Smooth muscle cell (in vitro differentiated cells): ENCODE measurements around the gene CFC1B. TPM values are rescaled to one million over a fixed set of nuclear protein-coding genes. Genes with fewer than 3 reads are reported as not detected.
"Not testable (repeated sequence)": the region's sequence is repeated elsewhere in the genome, so short reads cannot be mapped to it uniquely, and the experiment has no call there.

Source experiments
- DNase-seq: peaks from one replicate; lab custom pipeline; 2025; ENCODE audit not compliant: unreplicated experiment; lab: John Stamatoyannopoulos, UW
- H2AFZ ChIP-seq: fragments of 200-600 bp; sonication (generic); 2 replicates; pipeline ENCODE4 v1.6.0; 2016; ENCODE audit warnings: antibody characterized with exemption, low read depth, mild to moderate bottlenecking
- H3F3A ChIP-seq: fragments of 200-600 bp; sonication (generic); 2 replicates; pipeline ENCODE4 v1.6.0; 2017; ENCODE audit warnings: antibody characterized with exemption, low read depth
- H3K27ac ChIP-seq: fragments of 200-600 bp; sonication (generic); 2 replicates; pipeline ENCODE4 v1.5.1; 2016; ENCODE audit warnings: low read depth, mild to moderate bottlenecking
- H3K27me3 ChIP-seq: fragments of 200-600 bp; sonication (generic); 2 replicates; pipeline ENCODE4 v1.6.1; 2016; ENCODE audit warnings: low read depth, mild to moderate bottlenecking
- H3K36me3 ChIP-seq: fragments of 200-600 bp; sonication (generic); 2 replicates; pipeline ENCODE4 v1.5.1; 2016; ENCODE audit warnings: low read depth
- H3K4me1 ChIP-seq: fragments of 200-600 bp; sonication (generic); 2 replicates; pipeline ENCODE4 v1.5.1; 2016; ENCODE audit warnings: low read depth
- H3K4me2 ChIP-seq: fragments of 200-600 bp; sonication (generic); 2 replicates; pipeline ENCODE4 v1.6.0; 2016; ENCODE audit warnings: mild to moderate bottlenecking
- H3K4me3 ChIP-seq: fragments of 200-600 bp; sonication (generic); 2 replicates; pipeline ENCODE4 v1.5.1; 2016; ENCODE audit warnings: mild to moderate bottlenecking
- H3K79me2 ChIP-seq: fragments of 200-600 bp; sonication (generic); 2 replicates; pipeline ENCODE4 v1.6.0; 2016; ENCODE audit warnings: low read depth, mild to moderate bottlenecking
- H3K9ac ChIP-seq: fragments of 200-600 bp; sonication (generic); 2 replicates; pipeline ENCODE4 v1.6.0; 2016; ENCODE audit warnings: low read depth
- H3K9me3 ChIP-seq: fragments of 200-600 bp; sonication (generic); replicated peaks from 2 replicates; pipeline ENCODE4 v1.5.1; 2016; ENCODE audit warnings: low read depth
- H4K20me1 ChIP-seq: fragments of 200-600 bp; sonication (generic); 2 replicates; pipeline ENCODE4 v1.6.0; 2016; ENCODE audit warnings: low read depth
- WGBS: methylation state at CpG from one replicate; pipeline ENCODE4 v1.1.7; 2016; ENCODE audit warnings: low lambda C conversion rate; 5-methylcytosine and 5-hydroxymethylcytosine counted together
- polyA plus RNA-seq: library from polyadenylated mRNA; unstranded; fragments of >200 nt; fragmentation: Nextera tagmentation; extraction: Ambion mirVana; gene quantifications from 2 replicates; pipeline ENCODE4 v1.2.1, GENCODE V29; 2016
- total RNA-seq: library from RNA; depleted of rRNA; stranded (reverse); fragments of >200 nt; gene quantifications from 2 replicates; pipeline ENCODE4 v1.2.3, GENCODE V29; 2014

Gene CFC1B
- total and polyA plus RNA-seq, 2 experiments from 2014 or later, result not detected

DNA sequence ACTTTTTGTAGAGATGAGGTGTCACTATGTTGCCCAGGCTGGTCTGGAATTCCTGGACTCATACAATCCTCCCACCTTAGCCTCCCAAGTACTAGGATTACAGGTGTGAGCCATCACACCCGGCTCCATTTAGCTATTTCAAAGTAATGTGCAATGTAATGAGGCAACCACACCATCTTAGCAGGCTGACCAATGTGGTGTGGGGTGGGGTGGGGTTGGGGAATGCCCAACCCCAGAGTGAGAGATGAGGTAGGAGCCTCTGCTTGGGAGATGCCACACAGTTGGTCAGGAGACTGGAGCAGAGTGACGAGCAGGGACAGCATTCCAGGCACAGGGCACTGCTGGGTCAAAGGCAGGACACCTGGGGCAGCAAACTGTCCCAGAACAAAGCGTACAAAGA is 27.4 kb downstream of the CFC1B start:
- H3K4me3 ChIP-seq, H3K4me2 ChIP-seq, H3K79me2 ChIP-seq: not testable (repeated sequence)

GRCh38 chr2:130549475-130549874 is 28.5 kb downstream of the CFC1B start:
- not testable (repeated sequence) for H3K79me2 ChIP-seq, H3K4me2 ChIP-seq, H3K9me3 ChIP-seq, H3K4me1 ChIP-seq, H4K20me1 ChIP-seq, H3K36me3 ChIP-seq, H3K27me3 ChIP-seq, H3K27ac ChIP-seq, H2AFZ ChIP-seq, H3F3A ChIP-seq, H3K4me3 ChIP-seq, H3K9ac ChIP-seq, DNase-seq
- no CpG with 5 or more reads among the region's 27 CpGs for WGBS

More for the DNA sequence above, 27.4 kb downstream of the CFC1B start:
- H3K9ac ChIP-seq, H3F3A ChIP-seq, H3K9me3 ChIP-seq, H3K27ac ChIP-seq, H3K36me3 ChIP-seq, H3K4me1 ChIP-seq, H3K27me3 ChIP-seq, H2AFZ ChIP-seq, H4K20me1 ChIP-seq, DNase-seq: not testable (repeated sequence)
- WGBS, result no CpG with 5 or more reads among the region's 3 CpGs

DNA sequence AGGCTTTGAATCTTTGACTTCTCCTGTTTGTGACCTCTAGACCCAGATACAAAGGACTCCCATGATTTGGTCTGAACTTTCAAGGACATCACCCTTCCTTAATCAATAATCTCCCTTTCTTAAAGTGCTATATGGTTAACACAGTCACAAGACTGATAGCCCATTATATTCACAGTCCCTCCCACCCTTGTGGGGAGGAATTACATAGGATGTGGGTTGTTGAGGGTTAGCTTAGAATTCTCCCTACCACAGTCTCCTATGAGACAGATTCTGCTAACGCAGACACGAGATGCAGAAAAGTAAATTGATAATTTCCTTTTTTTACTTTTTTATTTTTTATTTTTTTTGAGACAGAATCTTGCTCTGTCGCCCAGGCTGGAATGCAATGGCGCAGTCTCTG is 33.2 kb downstream of the CFC1B start:
- H3K4me3 ChIP-seq, H3K27me3 ChIP-seq, H2AFZ ChIP-seq, H3F3A ChIP-seq, H3K79me2 ChIP-seq, H3K9ac ChIP-seq, H3K4me1 ChIP-seq, H4K20me1 ChIP-seq, H3K27ac ChIP-seq, DNase-seq, H3K36me3 ChIP-seq, H3K9me3 ChIP-seq, H3K4me2 ChIP-seq: not testable (repeated sequence)
- WGBS, result no CpG with 5 or more reads among the region's 4 CpGs

DNA sequence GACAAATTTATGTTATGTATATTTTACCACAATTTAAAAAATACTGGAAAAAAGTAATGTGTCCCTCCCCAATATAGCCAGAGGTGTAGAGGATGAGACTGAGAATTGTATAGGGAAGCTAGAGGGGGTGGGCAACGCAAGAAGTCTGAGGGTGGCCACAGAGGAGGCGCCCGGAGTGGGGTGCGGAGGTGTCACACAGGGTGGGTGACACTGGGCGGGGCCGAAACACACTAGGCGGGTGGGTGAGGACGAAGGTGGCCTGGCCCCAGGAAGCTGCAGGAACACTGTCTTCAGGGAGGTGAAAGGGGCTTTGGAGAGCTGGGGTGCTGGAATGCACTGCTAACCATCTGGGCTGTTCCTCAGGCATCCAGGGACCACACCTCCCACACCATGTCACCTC is 35.4 kb downstream of the CFC1B start:
- no CpG with 5 or more reads among the region's 8 CpGs for WGBS
- not testable (repeated sequence) for H3K36me3 ChIP-seq, DNase-seq

GRCh38 chr2:130566165-130566564 is 45.1 kb downstream of the CFC1B start:
- not testable (repeated sequence) for H3K79me2 ChIP-seq, H3K4me3 ChIP-seq, H3K36me3 ChIP-seq, DNase-seq, H4K20me1 ChIP-seq, H3K27ac ChIP-seq, H3K9ac ChIP-seq, H2AFZ ChIP-seq, H3K4me1 ChIP-seq, H3K27me3 ChIP-seq, H3K9me3 ChIP-seq, H3F3A ChIP-seq, H3K4me2 ChIP-seq
- no CpG with 5 or more reads among the region's 4 CpGs for WGBS

More for the DNA sequence above, 35.4 kb downstream of the CFC1B start:
- H3K4me3 ChIP-seq, H2AFZ ChIP-seq, H3K9me3 ChIP-seq, H4K20me1 ChIP-seq, H3K27ac ChIP-seq, H3K79me2 ChIP-seq, H3K27me3 ChIP-seq, H3K4me2 ChIP-seq, H3F3A ChIP-seq, H3K4me1 ChIP-seq, H3K9ac ChIP-seq: not testable (repeated sequence)

DNA sequence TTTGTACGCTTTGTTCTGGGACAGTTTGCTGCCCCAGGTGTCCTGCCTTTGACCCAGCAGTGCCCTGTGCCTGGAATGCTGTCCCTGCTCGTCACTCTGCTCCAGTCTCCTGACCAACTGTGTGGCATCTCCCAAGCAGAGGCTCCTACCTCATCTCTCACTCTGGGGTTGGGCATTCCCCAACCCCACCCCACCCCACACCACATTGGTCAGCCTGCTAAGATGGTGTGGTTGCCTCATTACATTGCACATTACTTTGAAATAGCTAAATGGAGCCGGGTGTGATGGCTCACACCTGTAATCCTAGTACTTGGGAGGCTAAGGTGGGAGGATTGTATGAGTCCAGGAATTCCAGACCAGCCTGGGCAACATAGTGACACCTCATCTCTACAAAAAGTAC is 50.9 kb downstream of the CFC1B start:
- not testable (repeated sequence) for DNase-seq, H4K20me1 ChIP-seq, H3K36me3 ChIP-seq, H3K9me3 ChIP-seq, H3K4me2 ChIP-seq, H3K27me3 ChIP-seq, H3K79me2 ChIP-seq, H3F3A ChIP-seq, H3K9ac ChIP-seq, H3K27ac ChIP-seq, H3K4me1 ChIP-seq, H2AFZ ChIP-seq, H3K4me3 ChIP-seq
- no CpG with 5 or more reads among the region's 3 CpGs for WGBS

- not testable (repeated sequence) for H3K4me3 ChIP-seq, H3K9ac ChIP-seq, H2AFZ ChIP-seq, H4K20me1 ChIP-seq, H3K27me3 ChIP-seq, H3K36me3 ChIP-seq, H3K4me2 ChIP-seq, DNase-seq, H3F3A ChIP-seq, H3K9me3 ChIP-seq, H3K4me1 ChIP-seq, H3K27ac ChIP-seq, H3K79me2 ChIP-seq
- WGBS, result 86% methylated on average over 8 of the region's 13 CpGs
Observed at GRCh38 chr2:130574230-130574629, 53.2 kb downstream of the CFC1B start.

DNA sequence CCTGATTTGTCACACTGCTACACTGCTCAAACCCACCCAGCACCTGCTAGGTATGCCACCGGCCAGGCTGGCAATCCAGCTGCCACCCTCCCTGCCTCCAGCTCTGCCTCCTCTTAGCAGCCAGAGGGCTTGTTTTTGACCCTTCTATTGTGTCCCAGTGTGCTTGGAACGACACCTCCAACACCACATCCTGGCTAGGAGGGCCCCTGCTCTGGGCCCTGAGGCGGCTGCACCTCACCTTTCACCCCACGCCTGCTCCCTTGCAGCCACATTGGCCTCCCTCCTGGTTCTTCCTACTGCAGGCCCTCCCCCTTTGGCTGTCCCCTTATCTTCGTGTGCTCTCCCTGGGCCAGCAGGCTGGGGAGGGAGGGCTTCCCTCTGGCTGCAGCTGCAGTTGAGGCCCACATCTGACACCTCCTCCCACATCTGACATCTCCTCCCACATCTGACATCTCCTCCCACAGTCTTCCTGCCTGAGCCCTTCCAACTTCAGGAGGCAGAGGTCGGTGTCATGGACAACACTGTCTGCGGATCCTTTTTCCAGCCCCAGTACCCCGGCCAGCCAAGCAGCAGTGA is 55.3 kb downstream of the CFC1B start:
- not testable (repeated sequence) for H3K4me1 ChIP-seq, H3K4me3 ChIP-seq, H3K4me2 ChIP-seq, DNase-seq, H3K79me2 ChIP-seq, H4K20me1 ChIP-seq, H3F3A ChIP-seq, H3K9me3 ChIP-seq, H3K27me3 ChIP-seq, H3K9ac ChIP-seq, H3K27ac ChIP-seq, H3K36me3 ChIP-seq, H2AFZ ChIP-seq
- WGBS, result no CpG with 5 or more reads among the region's 8 CpGs

DNA sequence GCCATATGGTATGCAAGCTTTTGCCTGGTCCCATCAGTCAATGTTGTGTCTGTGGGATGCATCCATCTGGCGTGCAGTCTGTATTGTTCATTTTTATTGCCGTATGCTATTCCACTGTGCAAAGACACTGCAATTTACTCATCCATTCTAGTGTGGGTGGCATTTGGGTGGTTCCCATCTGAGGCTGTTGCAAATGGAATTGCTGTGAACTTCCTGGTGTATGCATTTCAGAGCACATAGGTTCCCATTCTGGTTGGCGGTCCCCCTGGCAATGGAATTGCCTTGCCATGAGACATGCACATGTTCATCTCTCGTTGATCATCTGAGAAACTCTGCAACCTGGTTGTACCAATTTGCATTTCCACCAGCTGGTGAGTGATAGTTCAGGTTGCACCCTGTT is 56.5 kb downstream of the CFC1B start:
- H3K4me2 ChIP-seq, H3K4me3 ChIP-seq, H3K9me3 ChIP-seq, H3F3A ChIP-seq, H3K27ac ChIP-seq, H3K27me3 ChIP-seq, H3K4me1 ChIP-seq, H3K9ac ChIP-seq, H3K79me2 ChIP-seq, DNase-seq, H2AFZ ChIP-seq, H4K20me1 ChIP-seq, H3K36me3 ChIP-seq: not testable (repeated sequence)
- WGBS, result no CpG with 5 or more reads among the region's 4 CpGs
